C4-2B (cell line): Measurements from ENCODE around the gene BNC2.

Source experiments
- ZFX ChIP-seq: fragments of 450-650 bp; IDR thresholded peaks from 2 replicates; pipeline ENCODE4 v1.6.1; 2017
- TF ChIP-seq, protein P1 (sequence below): fragments of 450-650 bp; conservative IDR thresholded peaks from 2 replicates; pipeline ENCODE4 v1.5.1; 2017; ENCODE audit warnings: mild to moderate bottlenecking

DNA sequence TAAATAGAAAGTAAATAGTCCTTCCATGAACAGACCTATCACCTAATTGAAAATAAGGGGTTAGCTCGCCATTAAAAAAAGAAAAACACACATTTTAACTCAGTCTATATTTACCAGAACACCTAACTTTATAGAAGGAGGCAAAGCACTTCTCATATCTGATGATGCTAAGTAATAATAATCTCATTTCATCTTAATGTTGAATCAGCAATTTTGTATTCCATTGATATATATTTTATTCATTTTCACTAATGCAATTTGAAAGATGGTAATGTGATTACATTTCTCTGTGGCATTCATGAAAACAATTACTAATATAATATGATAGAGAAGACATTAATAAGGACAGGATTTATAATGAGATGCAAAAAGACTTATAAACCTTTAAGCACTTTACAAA, 276.7 kb downstream of the BNC2 start:
- TF ChIP-seq, protein P1, sequence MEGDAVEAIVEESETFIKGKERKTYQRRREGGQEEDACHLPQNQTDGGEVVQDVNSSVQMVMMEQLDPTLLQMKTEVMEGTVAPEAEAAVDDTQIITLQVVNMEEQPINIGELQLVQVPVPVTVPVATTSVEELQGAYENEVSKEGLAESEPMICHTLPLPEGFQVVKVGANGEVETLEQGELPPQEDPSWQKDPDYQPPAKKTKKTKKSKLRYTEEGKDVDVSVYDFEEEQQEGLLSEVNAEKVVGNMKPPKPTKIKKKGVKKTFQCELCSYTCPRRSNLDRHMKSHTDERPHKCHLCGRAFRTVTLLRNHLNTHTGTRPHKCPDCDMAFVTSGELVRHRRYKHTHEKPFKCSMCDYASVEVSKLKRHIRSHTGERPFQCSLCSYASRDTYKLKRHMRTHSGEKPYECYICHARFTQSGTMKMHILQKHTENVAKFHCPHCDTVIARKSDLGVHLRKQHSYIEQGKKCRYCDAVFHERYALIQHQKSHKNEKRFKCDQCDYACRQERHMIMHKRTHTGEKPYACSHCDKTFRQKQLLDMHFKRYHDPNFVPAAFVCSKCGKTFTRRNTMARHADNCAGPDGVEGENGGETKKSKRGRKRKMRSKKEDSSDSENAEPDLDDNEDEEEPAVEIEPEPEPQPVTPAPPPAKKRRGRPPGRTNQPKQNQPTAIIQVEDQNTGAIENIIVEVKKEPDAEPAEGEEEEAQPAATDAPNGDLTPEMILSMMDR: no peak
- no peak for TF ChIP-seq ZFX
